Astrocyte (in vitro differentiated cells and primary cell): Measurements from ENCODE around the gene CIAO3.

Source experiments
- EZH2 ChIP-seq: IDR thresholded peaks from 2 replicates; pipeline ENCODE4 v1.6.1; 2012; ENCODE audit warnings: mild to moderate bottlenecking, low read length, inconsistent platforms; ENCODE audit not compliant: insufficient read depth
- TF ChIP-seq, protein P1 (sequence below): IDR thresholded peaks from 2 replicates; pipeline ENCODE4 v1.5.1; 2011; ENCODE audit warnings: low read depth, mild to moderate bottlenecking, inconsistent platforms, low read length, moderate library complexity; ENCODE audit not compliant: insufficient read depth

DNA sequence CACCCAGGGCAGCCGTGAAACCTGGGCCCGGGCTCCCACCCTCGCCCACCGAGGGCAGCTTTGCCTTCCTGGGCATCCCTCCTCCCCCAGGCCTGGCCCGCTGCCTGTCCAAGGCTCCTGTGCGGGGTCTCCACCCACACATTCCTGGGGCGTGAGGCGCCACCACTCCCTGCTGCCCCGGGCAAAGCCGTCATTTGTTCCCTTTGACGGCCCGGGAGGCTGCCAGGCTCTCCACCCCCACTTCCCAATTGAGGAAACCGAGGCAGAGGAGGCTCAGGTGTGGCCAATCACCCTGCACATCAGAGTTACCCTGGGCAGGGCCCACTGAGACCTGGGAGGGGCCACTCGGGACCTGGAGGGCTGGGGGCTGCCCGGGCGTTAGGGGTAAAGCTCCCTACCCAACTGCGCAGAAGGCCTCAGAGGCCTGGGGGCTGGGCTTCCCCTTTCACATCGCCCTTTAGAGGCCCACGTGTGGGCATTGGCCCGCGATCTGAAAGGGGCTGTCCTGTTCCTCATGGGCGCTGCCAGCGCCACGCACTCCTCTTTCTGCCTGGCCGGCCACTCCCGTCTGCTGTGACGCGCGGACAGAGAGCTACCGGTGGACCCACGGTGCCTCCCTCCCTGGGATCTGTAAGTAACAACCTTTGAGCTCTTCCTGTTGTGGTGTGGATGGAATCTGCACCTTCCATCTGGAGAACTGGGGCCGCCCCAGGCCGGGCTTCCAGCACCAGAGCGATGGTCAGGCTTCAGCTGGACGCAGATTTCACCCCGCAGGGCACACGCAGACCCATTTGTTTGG is 19.9 kb upstream of the CIAO3 start, which contains the start of gene MSLN:
- no peak for TF ChIP-seq EZH2
- TF ChIP-seq, protein P1, sequence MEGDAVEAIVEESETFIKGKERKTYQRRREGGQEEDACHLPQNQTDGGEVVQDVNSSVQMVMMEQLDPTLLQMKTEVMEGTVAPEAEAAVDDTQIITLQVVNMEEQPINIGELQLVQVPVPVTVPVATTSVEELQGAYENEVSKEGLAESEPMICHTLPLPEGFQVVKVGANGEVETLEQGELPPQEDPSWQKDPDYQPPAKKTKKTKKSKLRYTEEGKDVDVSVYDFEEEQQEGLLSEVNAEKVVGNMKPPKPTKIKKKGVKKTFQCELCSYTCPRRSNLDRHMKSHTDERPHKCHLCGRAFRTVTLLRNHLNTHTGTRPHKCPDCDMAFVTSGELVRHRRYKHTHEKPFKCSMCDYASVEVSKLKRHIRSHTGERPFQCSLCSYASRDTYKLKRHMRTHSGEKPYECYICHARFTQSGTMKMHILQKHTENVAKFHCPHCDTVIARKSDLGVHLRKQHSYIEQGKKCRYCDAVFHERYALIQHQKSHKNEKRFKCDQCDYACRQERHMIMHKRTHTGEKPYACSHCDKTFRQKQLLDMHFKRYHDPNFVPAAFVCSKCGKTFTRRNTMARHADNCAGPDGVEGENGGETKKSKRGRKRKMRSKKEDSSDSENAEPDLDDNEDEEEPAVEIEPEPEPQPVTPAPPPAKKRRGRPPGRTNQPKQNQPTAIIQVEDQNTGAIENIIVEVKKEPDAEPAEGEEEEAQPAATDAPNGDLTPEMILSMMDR: no peak
